A673 (cell line): Measurements from ENCODE around the gene BNC1. TPM values are rescaled to one million over a fixed set of nuclear protein-coding genes. Genes with fewer than 3 reads are reported as not detected.

ENCODE experiments used
- BruUV-seq: library from RNA; stranded (reverse); fragments of 400-500 nt; replicated peaks from 2 replicates; lab custom pipeline; 2021; lab: Mats Ljungman, UMichigan
- CTCF ChIA-PET: fragments of 300-600 bp; sonication (Branson Sonifier 250); formaldehyde crosslinking; loops from one replicate; lab custom pipeline; 2022; ENCODE audit warnings: antibody characterized with exemption; lab: Charles Lee
- POLR2A ChIA-PET: fragments of 300-600 bp; sonication (Branson Sonifier 250); formaldehyde crosslinking; loops from one replicate; lab custom pipeline; 2022; ENCODE audit warnings: antibody characterized with exemption; ENCODE audit not compliant: low non-redundant PET; lab: Charles Lee
- DNase-seq: peaks from one replicate; pipeline ENCODE4 v3.0.0-alpha.2; 2015; ENCODE audit warnings: low spot score
- H3K27ac ChIP-seq: fragments of 200-600 bp; sonication (generic); 2 replicates; pipeline ENCODE4 v1.5.1; 2016; ENCODE audit warnings: mixed run types, low read depth, mild to moderate bottlenecking, mixed read lengths, antibody characterized with exemption, low read length; ENCODE audit not compliant: poor library complexity, severe bottlenecking
- H3K27me3 ChIP-seq: fragments of 200-600 bp; sonication (generic); replicated peaks from 2 replicates; pipeline ENCODE4 v1.6.1; 2017; ENCODE audit warnings: mixed run types, low read depth, mild to moderate bottlenecking, mixed read lengths, antibody characterized with exemption, low read length; ENCODE audit not compliant: insufficient read depth, poor library complexity
- H3K36me3 ChIP-seq: fragments of 200-600 bp; sonication (generic); 2 replicates; pipeline ENCODE4 v1.6.1; 2016; ENCODE audit warnings: mixed run types, mild to moderate bottlenecking, mixed read lengths, antibody characterized with exemption, low read length; ENCODE audit not compliant: insufficient read depth, poor library complexity, severe bottlenecking
- H3K4me1 ChIP-seq: fragments of 200-600 bp; sonication (generic); 2 replicates; pipeline ENCODE4 v1.6.1; 2017; ENCODE audit warnings: mixed run types, mild to moderate bottlenecking, mixed read lengths, antibody characterized with exemption, low read length; ENCODE audit not compliant: insufficient read depth, poor library complexity, severe bottlenecking
- H3K4me3 ChIP-seq: fragments of 200-600 bp; sonication (generic); 2 replicates; pipeline ENCODE4 v1.5.1; 2016; ENCODE audit warnings: low read depth, mixed run types, mild to moderate bottlenecking, mixed read lengths, low read length; ENCODE audit not compliant: poor library complexity, severe bottlenecking
- H3K9me3 ChIP-seq: fragments of 200-600 bp; sonication (generic); 2 replicates; pipeline ENCODE4 v1.6.1; 2016; ENCODE audit warnings: mixed run types, low read depth, mild to moderate bottlenecking, mixed read lengths, antibody characterized with exemption, low read length; ENCODE audit not compliant: poor library complexity, severe bottlenecking
- CTCF ChIP-seq: fragments of 300-800, 200-600 bp; sonication (generic); conservative IDR thresholded peaks from 2 replicates; pipeline ENCODE4 v1.5.1; 2017; ENCODE audit warnings: low read depth, mild to moderate bottlenecking, antibody characterized with exemption, low read length, moderate library complexity, mixed read lengths
- EZH2 ChIP-seq: fragments of 200-600 bp; sonication (generic); IDR thresholded peaks from 2 replicates; pipeline ENCODE4 v1.6.1; 2017; ENCODE audit warnings: borderline replicate concordance, low read depth, mild to moderate bottlenecking, mixed read lengths, antibody characterized with exemption, low read length; ENCODE audit not compliant: poor library complexity, severe bottlenecking
- intact Hi-C: fragments of 100-400 bp; cut with micrococcal nuclease; formaldehyde crosslinking; loops from one replicate; pipeline ENCODE4 v1.10.0; 2022; ENCODE audit not compliant: unreplicated experiment
- total RNA-seq: library from RNA; stranded (reverse); gene quantifications from 2 replicates; pipeline ENCODE4 v1.2.3, GENCODE V29; 2021

Gene BNC1
- total RNA-seq, 1 experiment from 2014 or later = 0.37 TPM

GRCh38 chr15:83310521-83311456 is 26.3 kb upstream of the BNC1 start:
- POLR2A ChIA-PET = no interaction called here
- intact Hi-C loops = no loop called here
- no TSS peak for BruUV-seq
- no peaks in the 10 kb centered on the region for H3K9me3 ChIP-seq
- no peak overlapping the region for H3K27ac ChIP-seq
- CTCF ChIA-PET = no interaction called here
- H3K4me1 ChIP-seq = no peaks in the 10 kb centered on the region
- no peak overlapping the region for H3K4me3 ChIP-seq
- DNase-seq = no peak
- TF ChIP-seq EZH2 (no peak), CTCF (no peak)
- H3K27me3 ChIP-seq = no peaks in the 10 kb centered on the region
- H3K36me3 ChIP-seq = no peaks in the 10 kb centered on the region

- no TSS peak for BruUV-seq
- no peaks in the 10 kb centered on the region for H3K9me3 ChIP-seq
- ChIA-PET CTCF (no interaction called here), POLR2A (no interaction called here)
- no peaks in the 10 kb centered on the region for H3K4me1 ChIP-seq
- H3K27ac ChIP-seq = no peak overlapping the region
- H3K27me3 ChIP-seq = no peaks in the 10 kb centered on the region
- intact Hi-C loops = no loop called here
- H3K36me3 ChIP-seq = no peaks in the 10 kb centered on the region
- no peak overlapping the region for H3K4me3 ChIP-seq
- no peak for DNase-seq
- TF ChIP-seq CTCF = no peak
- no peak for TF ChIP-seq EZH2
Observed at GRCh38 chr15:83308671-83309070, 24.2 kb upstream of the BNC1 start.

GRCh38 chr15:83306561-83306960 is 22.1 kb upstream of the BNC1 start:
- Histone ChIP-seq H3K4me3 (no peak overlapping the region), H3K9me3 (no peaks in the 10 kb centered on the region), H3K27me3 (no peaks in the 10 kb centered on the region), H3K4me1 (no peaks in the 10 kb centered on the region), H3K36me3 (no peaks in the 10 kb centered on the region), H3K27ac (no peak overlapping the region)
- no peak for DNase-seq
- POLR2A ChIA-PET = no interaction called here
- CTCF ChIA-PET = no interaction called here
- BruUV-seq = no TSS peak
- TF ChIP-seq EZH2 (no peak), CTCF (no peak)
- intact Hi-C loops = no loop called here
